ENCODE results near the gene GLYR1.
"Not testable (repeated sequence)": the region's sequence is repeated elsewhere in the genome, so short reads cannot be mapped to it uniquely, and the experiment has no call there.

Gene GLYR1

DNA sequence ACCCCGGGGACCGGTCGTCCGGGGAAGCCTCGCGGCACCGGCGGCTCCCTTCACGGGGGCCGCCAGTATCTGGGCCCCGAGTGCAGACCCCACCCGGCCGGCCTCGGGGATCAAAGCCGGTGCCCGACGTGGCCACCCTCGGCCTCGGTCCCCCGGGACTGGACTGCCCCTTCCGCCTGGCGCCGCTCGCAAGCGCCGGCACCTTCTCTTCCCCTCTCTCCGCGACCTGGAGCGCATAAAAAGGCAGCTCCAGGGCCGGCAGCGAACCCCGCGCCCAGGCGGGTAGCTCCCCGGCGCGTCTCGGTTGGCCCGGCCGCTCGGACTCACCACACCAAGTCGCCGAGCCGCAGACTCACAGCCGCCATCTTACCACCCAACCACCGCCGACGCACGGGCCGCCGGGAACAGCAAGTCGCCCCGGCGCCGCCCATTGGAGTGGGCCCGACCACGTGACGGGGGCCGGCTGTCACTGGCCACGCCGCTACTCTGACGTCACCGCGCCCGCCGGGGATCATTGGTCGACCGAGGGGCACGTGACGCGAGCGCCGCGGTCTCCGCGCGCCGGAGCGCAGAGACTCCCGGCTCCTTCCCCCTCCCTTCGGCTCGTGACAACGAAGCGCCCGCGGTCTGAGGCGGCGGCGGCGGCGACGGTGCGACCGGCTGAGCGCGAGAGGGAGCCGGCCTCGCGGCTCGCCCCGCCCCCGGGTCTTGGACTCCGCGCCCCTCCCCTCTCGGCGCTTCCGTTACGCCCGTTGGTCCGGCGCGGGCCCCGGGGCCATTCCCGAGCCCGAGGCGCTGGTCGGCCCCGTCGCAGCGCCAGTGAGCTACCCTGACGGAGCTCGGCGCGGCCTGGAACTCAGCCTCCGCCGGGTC lies at the start of gene GLYR1, which contains the start of gene UBN1:
Gene GLYR1 (minus strand): TSS at position 388 of the 873 bp plus-strand sequence. CDS start 23 bp downstream, at position 365.
Gene UBN1 (plus strand): TSS at position 581 of the 873 bp plus-strand sequence. CDS start 5,437 bp downstream, outside the sequence.
- DNase-seq (ENCODE audit: insufficient read length, low spot score), result peak; percentile 95
- FAIRE-seq, result peak; percentile 96

DNA sequence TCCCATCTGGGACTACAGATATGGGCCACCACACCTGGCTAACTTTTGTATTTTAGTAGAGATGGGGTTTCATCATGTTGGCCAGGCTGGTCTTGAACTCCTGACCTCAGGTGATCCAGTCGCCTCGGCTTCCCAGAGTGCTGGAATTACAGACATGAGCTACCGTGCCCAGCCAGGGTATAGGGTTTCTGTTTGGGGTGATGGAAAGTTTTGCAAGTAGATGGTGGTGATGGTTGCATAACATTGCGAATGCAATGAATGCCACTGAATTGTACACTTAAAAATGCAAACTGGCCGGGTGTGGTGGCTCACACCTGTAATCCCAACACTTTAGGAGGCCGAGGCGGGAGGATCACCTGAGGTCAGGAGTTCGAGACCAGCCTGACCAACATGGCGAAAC lies 49.7 kb upstream of the GLYR1 start:
- DNase-seq (ENCODE audit: insufficient read length, low spot score); FAIRE-seq: not testable (repeated sequence)

DNA sequence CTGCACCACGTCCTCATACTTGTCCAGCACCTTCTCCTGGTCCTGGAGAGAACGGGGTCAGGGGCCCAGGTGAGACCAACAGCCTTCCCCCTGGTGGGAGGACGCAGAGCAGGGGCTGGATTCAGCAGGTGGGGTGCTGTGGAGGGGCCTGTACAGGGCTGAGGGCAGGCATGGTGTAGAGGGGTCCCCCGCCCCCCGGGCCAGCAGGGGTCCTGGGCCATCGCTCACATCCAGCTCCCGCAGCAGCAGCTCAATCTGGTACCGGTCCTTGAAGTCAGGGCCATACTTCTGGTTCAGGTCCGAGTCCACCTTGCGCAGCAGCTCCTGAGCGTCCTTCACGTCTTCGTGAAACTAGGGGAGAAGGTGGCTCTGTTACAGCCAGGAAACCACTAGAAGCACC lies 48.3 kb upstream of the GLYR1 start:
- no peak for FAIRE-seq
- DNase-seq (ENCODE audit: insufficient read length, low spot score), result no peak

DNA sequence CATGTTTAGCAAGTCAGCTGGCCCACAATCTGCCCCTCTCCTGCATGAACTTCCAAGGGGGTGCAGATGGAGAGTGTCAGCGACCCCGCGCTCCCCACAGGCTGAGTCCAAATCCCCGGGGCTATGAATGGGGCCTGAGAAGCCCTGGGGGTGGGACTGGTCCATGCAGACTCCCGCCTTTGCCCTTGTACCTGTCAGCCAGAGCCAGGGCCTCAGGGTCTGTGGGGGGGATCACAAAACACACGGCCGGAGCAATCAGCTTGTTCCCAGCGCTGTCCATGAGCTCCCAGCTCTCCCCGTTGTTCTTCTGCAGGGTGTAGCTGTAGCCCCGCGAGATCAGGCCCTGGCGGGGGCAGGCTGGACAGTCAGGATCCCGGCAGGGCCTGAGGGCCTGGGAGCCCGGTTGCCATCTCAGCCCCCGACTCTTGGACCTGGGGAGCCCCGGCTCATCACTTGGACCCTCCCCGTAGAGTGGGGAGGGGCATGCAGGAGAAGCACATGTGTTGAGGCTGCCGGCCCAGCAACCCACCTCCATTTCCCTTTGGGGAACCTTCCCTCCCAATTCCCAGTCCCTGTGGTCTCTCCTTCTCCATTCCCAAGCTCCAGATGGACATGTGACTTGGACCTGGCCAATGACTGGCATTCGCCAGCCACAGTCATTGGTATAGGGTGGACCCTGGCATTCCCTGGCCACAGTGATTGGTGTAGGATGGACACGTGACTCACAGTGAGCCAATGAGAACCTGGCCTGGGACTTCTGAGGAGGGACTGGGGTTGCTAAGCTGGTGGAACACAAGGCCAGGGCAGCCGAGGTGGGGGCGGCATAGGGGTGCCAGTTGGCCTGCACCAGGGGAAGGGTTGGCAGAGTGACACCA lies 47.4 kb upstream of the GLYR1 start:
- FAIRE-seq (no peak), DNase-seq (ENCODE audit: insufficient read length, low spot score) (no peak)

GRCh38 chr16:4893103-4893862 lies 46.2 kb upstream of the GLYR1 start:
- no peak for FAIRE-seq

DNA sequence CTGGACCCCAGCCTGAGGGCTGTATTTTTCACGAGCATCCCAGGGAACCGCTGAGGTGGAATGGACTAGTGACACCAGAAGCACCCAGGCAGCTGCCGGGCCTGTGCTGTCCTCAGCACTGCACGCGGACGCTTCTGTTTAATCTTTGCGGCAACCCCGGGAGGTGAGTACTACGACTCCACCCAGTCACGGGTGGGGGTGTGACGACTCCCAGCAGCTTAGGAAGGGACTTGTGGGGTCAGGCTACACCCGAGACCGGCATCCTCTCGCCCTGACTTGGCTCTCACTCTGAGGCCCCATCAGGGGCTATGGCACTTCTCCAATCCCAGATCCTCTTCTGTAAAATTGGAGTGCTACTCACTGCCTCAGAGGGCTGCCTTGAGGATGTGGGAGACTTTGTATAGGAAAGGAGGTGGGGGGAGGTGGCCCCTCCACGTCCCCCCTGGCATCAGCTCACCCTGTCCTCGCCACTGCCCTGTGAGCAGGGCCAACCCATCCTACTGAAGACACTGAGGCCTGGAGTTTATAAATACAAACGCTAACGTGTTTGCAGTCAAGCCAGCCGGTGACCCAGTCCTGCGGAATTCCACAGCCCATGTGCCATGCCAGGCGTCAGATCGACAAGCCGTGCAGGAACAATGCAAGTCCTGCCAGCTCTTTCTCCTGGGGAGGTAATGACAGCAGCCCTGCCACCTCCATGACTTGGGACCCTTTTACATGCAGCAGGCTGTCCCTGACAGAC lies 45.4 kb upstream of the GLYR1 start:
- no peak for FAIRE-seq
- DNase-seq (ENCODE audit: insufficient read length, low spot score), result no peak

More at GRCh38 chr16:4893103-4893862, 46.2 kb upstream of the GLYR1 start:
- DNase-seq (ENCODE audit: insufficient read length, low spot score), result no peak

DNA sequence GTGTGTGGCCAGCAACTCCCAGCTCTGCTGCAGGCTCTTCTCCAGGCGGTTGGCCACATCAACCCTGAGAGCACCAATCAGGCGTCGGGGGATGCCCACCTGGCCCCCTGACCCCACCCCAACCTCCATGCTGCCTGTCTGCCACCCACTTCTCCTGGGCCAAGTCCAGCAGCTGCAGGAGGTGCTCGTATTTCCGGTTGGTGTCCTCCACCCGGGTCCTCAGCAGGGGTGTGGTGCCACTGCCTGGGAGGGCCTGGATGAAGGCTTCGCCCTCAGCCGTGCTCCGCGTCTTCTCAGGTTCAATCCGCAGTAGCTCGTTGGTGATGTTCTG lies 44.8 kb upstream of the GLYR1 start:
- FAIRE-seq (no peak), DNase-seq (ENCODE audit: insufficient read length, low spot score) (no peak)

- FAIRE-seq (no peak), DNase-seq (ENCODE audit: insufficient read length, low spot score) (no peak)
Measured at GRCh38 chr16:4891097-4891885, 44.2 kb upstream of the GLYR1 start.

DNA sequence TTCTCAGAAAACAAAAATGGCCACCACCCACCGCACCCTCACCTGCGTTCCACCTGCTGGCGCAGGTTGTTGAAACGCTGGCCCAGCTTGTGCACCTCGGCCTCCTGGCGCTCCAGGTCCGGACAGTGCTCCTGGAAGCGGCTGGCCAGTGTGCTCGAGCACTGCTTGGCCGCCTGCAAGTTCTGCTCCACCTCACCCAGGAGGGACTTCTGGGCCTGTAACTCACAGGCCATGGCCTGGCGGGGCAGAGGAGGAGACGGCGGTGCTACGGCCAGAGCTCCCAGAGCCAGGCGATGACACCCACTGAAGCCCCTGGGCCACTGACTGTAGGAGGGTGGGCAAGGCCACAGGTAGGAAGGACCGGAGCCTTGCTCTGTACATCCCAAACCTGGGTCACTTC lies 43.6 kb upstream of the GLYR1 start:
- FAIRE-seq, result no peak
- no peak for DNase-seq (ENCODE audit: insufficient read length, low spot score)

GRCh38 chr16:4890026-4890425 lies 42.9 kb upstream of the GLYR1 start:
- FAIRE-seq, result no peak
- DNase-seq (ENCODE audit: insufficient read length, low spot score), result no peak

DNA sequence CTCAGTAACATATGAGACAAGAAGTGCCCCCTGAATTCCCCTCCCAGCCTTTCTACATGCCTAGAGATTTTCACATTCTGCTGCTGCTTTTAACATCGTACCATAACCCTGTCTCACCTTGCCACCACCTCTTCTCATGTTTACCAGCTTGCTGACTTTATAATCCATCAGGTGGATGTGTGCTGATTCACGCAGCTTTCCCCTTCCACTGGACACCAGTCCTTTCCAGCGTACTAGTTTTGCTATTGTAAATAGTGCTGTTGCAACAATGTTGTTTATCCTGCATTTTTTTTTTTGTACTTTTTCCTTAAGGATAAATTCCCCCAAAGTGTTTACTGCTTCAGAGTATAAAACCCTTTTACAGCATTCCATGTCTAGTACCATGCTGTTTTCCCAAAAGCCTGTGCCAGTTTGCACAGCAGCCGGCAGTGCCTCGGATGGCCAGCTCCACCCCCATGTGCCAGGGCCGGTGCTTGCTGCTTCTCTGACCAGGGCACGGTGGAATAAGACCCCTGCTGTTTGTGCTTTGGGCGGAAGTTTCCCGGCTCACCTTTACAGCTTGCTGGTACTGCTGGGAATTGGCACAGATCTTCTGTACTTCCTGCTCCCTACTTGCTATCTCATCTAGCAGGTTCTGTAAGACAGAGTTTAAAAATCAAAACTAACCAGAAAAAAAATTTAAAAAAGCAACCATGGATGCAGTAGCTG lies 41.5 kb upstream of the GLYR1 start:
- FAIRE-seq (no peak), DNase-seq (ENCODE audit: insufficient read length, low spot score) (no peak)

GRCh38 chr16:4886151-4886550 lies 39.1 kb upstream of the GLYR1 start:
- no peak for DNase-seq (ENCODE audit: insufficient read length, low spot score)
- FAIRE-seq, result no peak

- FAIRE-seq, result no peak
Measured at GRCh38 chr16:4884972-4885874, 38.1 kb upstream of the GLYR1 start.

DNA sequence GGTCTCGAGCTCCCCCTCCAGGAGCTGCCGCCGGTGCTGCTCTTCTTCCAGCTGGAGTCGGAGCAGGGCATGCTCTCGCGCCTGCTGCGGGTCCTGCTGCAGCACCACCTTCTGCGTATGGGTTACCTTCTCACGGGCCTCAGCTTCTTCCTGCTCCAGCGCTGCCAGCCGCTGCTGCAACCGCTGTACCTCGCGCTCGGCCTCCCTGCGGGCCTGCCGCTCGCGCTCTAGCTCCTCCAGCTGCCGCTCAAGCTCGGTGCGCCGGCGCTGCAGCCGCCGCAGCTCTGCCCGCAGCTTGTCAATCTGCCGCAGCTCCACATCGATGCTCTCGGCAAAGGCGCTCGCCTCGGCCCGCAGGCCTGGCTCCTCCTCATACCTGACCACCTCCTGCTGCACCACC lies 37.1 kb upstream of the GLYR1 start:
- no peak for DNase-seq (ENCODE audit: insufficient read length, low spot score)
- FAIRE-seq, result no peak

More at GRCh38 chr16:4884972-4885874, 38.1 kb upstream of the GLYR1 start:
- no peak for DNase-seq (ENCODE audit: insufficient read length, low spot score)

DNA sequence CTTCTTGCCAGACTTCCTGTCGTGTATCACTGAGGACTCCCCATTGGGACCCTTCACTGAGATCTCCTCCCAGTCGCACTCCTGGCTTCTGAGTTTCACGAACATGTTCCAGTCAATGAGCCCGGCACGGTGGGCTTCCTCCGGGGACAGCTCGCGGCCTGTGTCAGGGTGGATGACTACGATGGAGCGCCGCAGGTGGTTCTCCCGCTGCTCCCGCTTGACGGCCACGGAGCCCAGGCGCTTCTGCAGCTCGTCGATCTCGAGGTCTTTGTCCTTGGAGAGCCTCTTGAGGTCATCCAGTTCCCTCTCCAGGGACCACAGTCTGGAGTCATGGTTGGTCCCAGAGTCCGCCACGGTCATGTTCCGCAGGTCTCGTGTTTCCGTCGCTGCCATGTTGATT lies 36.4 kb upstream of the GLYR1 start:
- FAIRE-seq, result no peak

GRCh38 chr16:4882633-4883285 lies 35.7 kb upstream of the GLYR1 start:
- no peak for DNase-seq (ENCODE audit: insufficient read length, low spot score)
- FAIRE-seq, result no peak

More for the DNA sequence above, 36.4 kb upstream of the GLYR1 start:
- DNase-seq (ENCODE audit: insufficient read length, low spot score), result no peak

DNA sequence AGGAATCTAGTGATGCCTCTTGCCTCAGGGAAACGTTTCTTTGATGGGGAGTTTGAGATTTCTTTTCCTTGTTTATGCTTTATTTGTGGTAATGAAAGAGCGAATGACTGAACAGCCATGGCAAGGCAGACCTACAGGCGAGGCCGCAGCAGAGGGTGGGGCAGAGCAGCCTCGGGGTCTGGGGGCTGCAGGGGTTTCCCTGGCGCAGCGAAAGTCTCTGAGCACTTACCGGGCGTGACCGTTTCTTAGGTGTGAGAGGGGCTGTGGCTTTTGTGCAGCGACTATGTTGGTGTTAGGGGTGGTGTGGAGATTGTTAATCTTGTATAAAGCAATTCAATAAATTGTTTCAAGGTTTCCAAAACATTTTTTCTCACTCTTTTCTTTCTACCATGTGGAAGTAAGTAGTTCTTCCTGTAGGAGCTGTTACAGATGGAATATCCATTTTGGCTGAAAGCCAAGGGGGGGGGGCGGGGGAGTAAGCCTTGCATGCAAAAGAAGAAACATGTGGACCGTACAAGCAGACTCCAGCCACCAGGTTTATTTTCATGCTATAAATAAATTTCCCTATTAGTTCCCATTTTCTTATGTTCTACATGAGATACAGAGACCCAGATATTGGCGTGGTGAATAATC lies 35.0 kb upstream of the GLYR1 start:
- FAIRE-seq, result no peak
- no peak for DNase-seq (ENCODE audit: insufficient read length, low spot score)

Measured in GM19239 (cell line).